Measurements from ENCODE around the gene LAPTM5.

The LAPTM5 gene

DNA sequence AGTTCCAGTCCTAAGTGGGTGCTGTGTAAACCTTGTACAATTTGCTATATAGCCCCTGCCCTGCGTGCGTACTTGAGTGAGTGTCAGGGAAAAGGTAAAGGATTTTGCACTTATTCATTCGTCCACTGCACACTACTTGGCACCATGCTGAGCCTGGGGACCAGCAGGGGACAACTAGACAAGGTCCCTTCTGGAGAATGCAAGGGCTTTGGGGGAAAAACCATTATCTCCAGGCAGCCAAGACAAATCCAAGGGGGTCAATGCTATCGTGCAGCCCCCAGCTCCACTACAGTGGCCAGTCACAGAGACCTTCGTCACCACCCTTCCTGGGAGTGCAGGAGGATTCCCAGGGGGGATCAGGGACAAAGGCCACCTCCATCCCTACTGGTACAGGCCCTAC, 73.9 kb downstream of the LAPTM5 start:
- Histone ChIP-seq H3K4me3 (ENCODE audit: low read depth in 1 of 5, low read length in 5 of 5) (no peak overlapping the region), H3K9me3 (ENCODE audit: control insufficient read depth in 5 of 5, low read length in 5 of 5) (peaks cover 0 to 6% (median 0%) of the 10 kb centered on the region in 5 donors), H3K9ac (ENCODE audit: low read length in 5 of 5) (no peak overlapping the region), H3K27ac (ENCODE audit: low read depth, low read length) (no peak overlapping the region), H3K36me3 (ENCODE audit: control insufficient read depth in 5 of 5, insufficient read depth in 5 of 5, low read length in 5 of 5) (no peaks in the 10 kb centered on the region), H3K4me1 (ENCODE audit: control insufficient read depth in 5 of 5, insufficient read depth in 5 of 5, low read length in 5 of 5) (peaks cover 2 to 44% (median 32%) of the 10 kb centered on the region in 5 donors), H3K27me3 (ENCODE audit: control insufficient read depth in 5 of 5, insufficient read depth in 4 of 5, low read length in 5 of 5) (peaks cover 7 to 35% (median 25%) of the 10 kb centered on the region in 5 donors)

All from subcutaneous abdominal adipose tissue (tissue), 5 donors.